ENCODE measurements around the gene AFDN.

DNA sequence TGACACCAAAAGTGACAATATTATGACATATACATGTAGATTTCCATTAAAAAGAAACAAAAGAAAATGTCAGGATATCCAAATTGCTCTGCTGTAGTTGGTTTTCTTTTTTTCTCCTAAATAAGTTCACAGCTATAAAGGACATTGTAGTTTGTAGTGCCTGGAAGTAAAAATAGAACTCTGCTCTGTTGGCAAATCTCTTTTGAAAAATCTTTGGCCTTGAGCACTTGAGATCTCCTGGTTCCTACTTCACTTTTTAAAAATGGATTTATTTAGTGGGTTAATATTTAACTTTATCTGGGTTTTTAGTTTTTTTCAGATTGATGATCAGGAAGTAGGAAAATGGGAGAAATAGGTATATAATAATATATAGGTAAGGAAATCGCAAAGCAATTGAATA, 52.9 kb downstream of the AFDN start:
- TF ChIP-seq POLR2AphosphoS5 (IDR thresholded peaks at IDR 0.05), result no peak
- TF ChIP-seq, protein P1, sequence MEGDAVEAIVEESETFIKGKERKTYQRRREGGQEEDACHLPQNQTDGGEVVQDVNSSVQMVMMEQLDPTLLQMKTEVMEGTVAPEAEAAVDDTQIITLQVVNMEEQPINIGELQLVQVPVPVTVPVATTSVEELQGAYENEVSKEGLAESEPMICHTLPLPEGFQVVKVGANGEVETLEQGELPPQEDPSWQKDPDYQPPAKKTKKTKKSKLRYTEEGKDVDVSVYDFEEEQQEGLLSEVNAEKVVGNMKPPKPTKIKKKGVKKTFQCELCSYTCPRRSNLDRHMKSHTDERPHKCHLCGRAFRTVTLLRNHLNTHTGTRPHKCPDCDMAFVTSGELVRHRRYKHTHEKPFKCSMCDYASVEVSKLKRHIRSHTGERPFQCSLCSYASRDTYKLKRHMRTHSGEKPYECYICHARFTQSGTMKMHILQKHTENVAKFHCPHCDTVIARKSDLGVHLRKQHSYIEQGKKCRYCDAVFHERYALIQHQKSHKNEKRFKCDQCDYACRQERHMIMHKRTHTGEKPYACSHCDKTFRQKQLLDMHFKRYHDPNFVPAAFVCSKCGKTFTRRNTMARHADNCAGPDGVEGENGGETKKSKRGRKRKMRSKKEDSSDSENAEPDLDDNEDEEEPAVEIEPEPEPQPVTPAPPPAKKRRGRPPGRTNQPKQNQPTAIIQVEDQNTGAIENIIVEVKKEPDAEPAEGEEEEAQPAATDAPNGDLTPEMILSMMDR (IDR thresholded peaks at IDR 0.05), result no peak
- TF ChIP-seq POLR2A (IDR thresholded peaks at IDR 0.05), result no peak
